ENCODE data around the gene ZBTB7C. TPM values are rescaled to one million over a fixed set of nuclear protein-coding genes. Genes with fewer than 3 reads are reported as not detected.

Gene ZBTB7C
- total RNA-seq, 2 experiments from 2014 or later: not detected

- ChIA-PET POLR2A (no interaction called here), CTCF (interaction anchor here (0.6 kb wide), 1 partner anchor 227 kb away, joined by 3 read pairs; no protein-coding TSS in a partner anchor)
- Mint-ChIP-seq H3K9me3 (ENCODE audit: low read depth) (peaks cover 5% of the 10 kb centered on the region), H3K36me3 (ENCODE audit: low read depth) (no peaks in the 10 kb centered on the region), H3K4me1 (no peaks in the 10 kb centered on the region), H3K27me3 (peaks cover 27% of the 10 kb centered on the region), H3K27ac (no peak overlapping the region), H3K4me3 (no peak overlapping the region)
- no peak for DNase-seq
- intact Hi-C loops (cut with DNase I, micrococcal nuclease): no loop called here
- ATAC-seq: no peak
Measured at GRCh38 chr18:48254077-48254602, 155.0 kb downstream of the ZBTB7C start.

- H3K27ac Mint-ChIP-seq: no peak overlapping the region
- intact Hi-C loops (cut with DNase I, micrococcal nuclease): no loop called here
Measured at GRCh38 chr18:48252525-48252924, 156.7 kb downstream of the ZBTB7C start.

GRCh38 chr18:48250918-48251317 lies 158.3 kb downstream of the ZBTB7C start:
- H3K4me1 Mint-ChIP-seq: no peaks in the 10 kb centered on the region
- ChIA-PET POLR2A (no interaction called here), CTCF (interaction anchor here (1.0 kb wide), 1 partner anchor 50 kb away, joined by 3 read pairs; no protein-coding TSS in a partner anchor)
- no peak overlapping the region for H3K4me3 Mint-ChIP-seq
- ATAC-seq: no peak
- intact Hi-C loops (cut with DNase I, micrococcal nuclease): no loop called here
- no peak overlapping the region for H3K27ac Mint-ChIP-seq
- no peaks in the 10 kb centered on the region for H3K9me3 Mint-ChIP-seq (ENCODE audit: low read depth)
- peaks cover 24% of the 10 kb centered on the region for H3K27me3 Mint-ChIP-seq
- no peaks in the 10 kb centered on the region for H3K36me3 Mint-ChIP-seq (ENCODE audit: low read depth)
- DNase-seq: no peak

More at GRCh38 chr18:48252525-48252924, 156.7 kb downstream of the ZBTB7C start:
- Mint-ChIP-seq H3K4me3 (no peak overlapping the region), H3K36me3 (ENCODE audit: low read depth) (no peaks in the 10 kb centered on the region), H3K9me3 (ENCODE audit: low read depth) (peaks cover 5% of the 10 kb centered on the region), H3K27me3 (peaks cover 26% of the 10 kb centered on the region), H3K4me1 (no peaks in the 10 kb centered on the region)
- no peak for ATAC-seq
- CTCF ChIA-PET: no interaction called here
- POLR2A ChIA-PET: interaction anchor here (0.6 kb wide), 1 partner anchor 1451 kb away, joined by 3 read pairs; no protein-coding TSS in a partner anchor
- no peak for DNase-seq

- Mint-ChIP-seq H3K27ac (no peak overlapping the region), H3K27me3 (peaks cover 24% of the 10 kb centered on the region), H3K4me3 (no peak overlapping the region), H3K36me3 (ENCODE audit: low read depth) (no peaks in the 10 kb centered on the region), H3K4me1 (no peaks in the 10 kb centered on the region), H3K9me3 (ENCODE audit: low read depth) (no peaks in the 10 kb centered on the region)
- POLR2A ChIA-PET: no interaction called here
- intact Hi-C loops (cut with DNase I, micrococcal nuclease): no loop called here
- CTCF ChIA-PET: interaction anchor here (0.7 kb wide), 1 partner anchor 80 kb away, joined by 3 read pairs; no protein-coding TSS in a partner anchor
- ATAC-seq: no peak
- no peak for DNase-seq
Measured at GRCh38 chr18:48250362-48250907, 158.7 kb downstream of the ZBTB7C start.

GRCh38 chr18:48249854-48250253 lies 159.3 kb downstream of the ZBTB7C start:
- CTCF ChIA-PET: interaction anchor here (0.7 kb wide), 1 partner anchor 80 kb away, joined by 3 read pairs; no protein-coding TSS in a partner anchor
- intact Hi-C loops (cut with DNase I, micrococcal nuclease): no loop called here
- Mint-ChIP-seq H3K4me3 (no peak overlapping the region), H3K27ac (no peak overlapping the region), H3K4me1 (no peaks in the 10 kb centered on the region), H3K9me3 (ENCODE audit: low read depth) (no peaks in the 10 kb centered on the region), H3K36me3 (ENCODE audit: low read depth) (no peaks in the 10 kb centered on the region), H3K27me3 (peaks cover 24% of the 10 kb centered on the region)
- ATAC-seq: no peak
- POLR2A ChIA-PET: no interaction called here
- DNase-seq: no peak

GRCh38 chr18:48244530-48244929 lies 164.7 kb downstream of the ZBTB7C start:
- H3K4me3 Mint-ChIP-seq: no peak overlapping the region
- DNase-seq (no peak), ATAC-seq (no peak)
- POLR2A ChIA-PET: no interaction called here
- H3K27ac Mint-ChIP-seq: no peak overlapping the region
- H3K9me3 Mint-ChIP-seq (ENCODE audit: low read depth): peaks cover 2% of the 10 kb centered on the region
- CTCF ChIA-PET: no interaction called here
- H3K4me1 Mint-ChIP-seq: no peaks in the 10 kb centered on the region
- intact Hi-C loops (cut with DNase I, micrococcal nuclease): no loop called here
- peaks cover 2% of the 10 kb centered on the region for H3K36me3 Mint-ChIP-seq (ENCODE audit: low read depth)
- peaks cover 18% of the 10 kb centered on the region for H3K27me3 Mint-ChIP-seq

GRCh38 chr18:48238636-48239035 lies 170.5 kb downstream of the ZBTB7C start:
- Mint-ChIP-seq H3K9me3 (ENCODE audit: low read depth) (peaks cover 2% of the 10 kb centered on the region), H3K36me3 (ENCODE audit: low read depth) (peaks cover 2% of the 10 kb centered on the region), H3K4me3 (no peak overlapping the region), H3K27ac (no peak overlapping the region), H3K27me3 (peaks cover 45% of the 10 kb centered on the region), H3K4me1 (no peaks in the 10 kb centered on the region)
- ATAC-seq (no peak), DNase-seq (no peak)
- ChIA-PET POLR2A (no interaction called here), CTCF (no interaction called here)
- intact Hi-C loops (cut with DNase I, micrococcal nuclease): no loop called here

- H3K4me3 Mint-ChIP-seq: no peak overlapping the region
- no peaks in the 10 kb centered on the region for H3K4me1 Mint-ChIP-seq
- no peak overlapping the region for H3K27ac Mint-ChIP-seq
- intact Hi-C loops (cut with DNase I, micrococcal nuclease): no loop called here
- CTCF ChIA-PET: no interaction called here
- DNase-seq (no peak), ATAC-seq (no peak)
- peaks cover 45% of the 10 kb centered on the region for H3K27me3 Mint-ChIP-seq
- POLR2A ChIA-PET: no interaction called here
- H3K36me3 Mint-ChIP-seq (ENCODE audit: low read depth): peaks cover 2% of the 10 kb centered on the region
- H3K9me3 Mint-ChIP-seq (ENCODE audit: low read depth): peaks cover 2% of the 10 kb centered on the region
Measured at GRCh38 chr18:48238206-48238605, 171.0 kb downstream of the ZBTB7C start.

GRCh38 chr18:48236822-48237221 lies 172.4 kb downstream of the ZBTB7C start:
- ATAC-seq: no peak
- CTCF ChIA-PET: no interaction called here
- Mint-ChIP-seq H3K36me3 (ENCODE audit: low read depth) (peaks cover 2% of the 10 kb centered on the region), H3K4me3 (no peak overlapping the region), H3K27ac (no peak overlapping the region), H3K27me3 (peaks cover 43% of the 10 kb centered on the region), H3K9me3 (ENCODE audit: low read depth) (peaks cover 2% of the 10 kb centered on the region), H3K4me1 (no peaks in the 10 kb centered on the region)
- POLR2A ChIA-PET: no interaction called here
- no peak for DNase-seq
- intact Hi-C loops (cut with DNase I, micrococcal nuclease): no loop called here

GRCh38 chr18:48230467-48231113 lies 178.6 kb downstream of the ZBTB7C start:
- intact Hi-C loops (cut with DNase I, micrococcal nuclease): loop anchor here in 1 of 2 experiments (1.0 kb wide), 1 partner anchor 216 kb away; no protein-coding TSS in a partner anchor
- Mint-ChIP-seq H3K9me3 (ENCODE audit: low read depth) (no peaks in the 10 kb centered on the region), H3K4me3 (no peak overlapping the region), H3K27ac (no peak overlapping the region), H3K27me3 (peaks cover 8% of the 10 kb centered on the region), H3K36me3 (ENCODE audit: low read depth) (no peaks in the 10 kb centered on the region), H3K4me1 (peaks cover 3% of the 10 kb centered on the region)
- POLR2A ChIA-PET: no interaction called here
- no peak for ATAC-seq
- peak; percentile 51 for DNase-seq
- CTCF ChIA-PET: interaction anchor here (0.9 to 1.1 kb wide), 2 partner anchors 15 to 26 kb away, joined by 3 to 5 read pairs; no protein-coding TSS in a partner anchor

GRCh38 chr18:48229552-48229981 lies 179.6 kb downstream of the ZBTB7C start:
- no peaks in the 10 kb centered on the region for H3K36me3 Mint-ChIP-seq (ENCODE audit: low read depth)
- CTCF ChIA-PET: interaction anchor here (1.1 kb wide), 1 partner anchor 16 kb away, joined by 5 read pairs; no protein-coding TSS in a partner anchor
- no peak overlapping the region for H3K4me3 Mint-ChIP-seq
- peaks cover 5% of the 10 kb centered on the region for H3K27me3 Mint-ChIP-seq
- POLR2A ChIA-PET: no interaction called here
- ATAC-seq (no peak), DNase-seq (no peak)
- no peaks in the 10 kb centered on the region for H3K9me3 Mint-ChIP-seq (ENCODE audit: low read depth)
- no peak overlapping the region for H3K27ac Mint-ChIP-seq
- intact Hi-C loops (cut with DNase I, micrococcal nuclease): no loop called here
- H3K4me1 Mint-ChIP-seq: peaks cover 3% of the 10 kb centered on the region

- H3K4me1 Mint-ChIP-seq: peaks cover 3% of the 10 kb centered on the region
- ATAC-seq: no peak
- ChIA-PET CTCF (no interaction called here), POLR2A (no interaction called here)
- no peaks in the 10 kb centered on the region for H3K9me3 Mint-ChIP-seq (ENCODE audit: low read depth)
- peaks cover 5% of the 10 kb centered on the region for H3K27me3 Mint-ChIP-seq
- no peaks in the 10 kb centered on the region for H3K36me3 Mint-ChIP-seq (ENCODE audit: low read depth)
- DNase-seq: no peak
- H3K4me3 Mint-ChIP-seq: no peak overlapping the region
- H3K27ac Mint-ChIP-seq: no peak overlapping the region
- intact Hi-C loops (cut with DNase I, micrococcal nuclease): no loop called here
Measured at GRCh38 chr18:48228841-48229240, 180.3 kb downstream of the ZBTB7C start.

Measured in activated CD4-positive, alpha-beta T cell treated with anti-CD3 and anti-CD28 coated beads for 36 hours (primary cell).